ENCODE measurements around the gene GNG4.
"Not testable (repeated sequence)": the region's sequence is repeated elsewhere in the genome, so short reads cannot be mapped to it uniquely, and the experiment has no call there.

The GNG4 gene

GRCh38 chr1:235625340-235625739 lies 24.2 kb downstream of the GNG4 start:
- H3K36me3 ChIP-seq (ENCODE audit: control insufficient read depth in 2 of 2, insufficient read depth in 2 of 2, low read length in 2 of 2) = no peaks in the 10 kb centered on the region
- no peaks in the 10 kb centered on the region for H3K9me3 ChIP-seq (ENCODE audit: control insufficient read depth in 2 of 2, low read length in 2 of 2)
- no peak overlapping the region for H3K27ac ChIP-seq (ENCODE audit: low read depth in 2 of 2, low read length in 2 of 2)

GRCh38 chr1:235624721-235625333 lies 24.8 kb downstream of the GNG4 start:
- no peaks in the 10 kb centered on the region for H3K4me1 ChIP-seq (ENCODE audit: control insufficient read depth in 2 of 2, insufficient read depth in 2 of 2, low read length in 2 of 2)
- no peaks in the 10 kb centered on the region for H3K36me3 ChIP-seq (ENCODE audit: control insufficient read depth in 2 of 2, insufficient read depth in 2 of 2, low read length in 2 of 2)
- no peaks in the 10 kb centered on the region for H3K9me3 ChIP-seq (ENCODE audit: control insufficient read depth in 2 of 2, low read length in 2 of 2)
- no peak overlapping the region for H3K27ac ChIP-seq (ENCODE audit: low read depth in 2 of 2, low read length in 2 of 2)
- H3K27me3 ChIP-seq (ENCODE audit: control insufficient read depth in 2 of 2, insufficient read depth in 2 of 2, low read length in 2 of 2) = no peaks in the 10 kb centered on the region
- H3K9ac ChIP-seq (ENCODE audit: low read depth in 1 of 2, low read length in 2 of 2) = no peak overlapping the region
- no peak overlapping the region for H3K4me3 ChIP-seq (ENCODE audit: low read length in 2 of 2)

More at GRCh38 chr1:235625340-235625739, 24.2 kb downstream of the GNG4 start:
- Histone ChIP-seq H3K4me3 (ENCODE audit: low read length in 2 of 2) (no peak overlapping the region), H3K27me3 (ENCODE audit: control insufficient read depth in 2 of 2, insufficient read depth in 2 of 2, low read length in 2 of 2) (no peaks in the 10 kb centered on the region), H3K4me1 (ENCODE audit: control insufficient read depth in 2 of 2, insufficient read depth in 2 of 2, low read length in 2 of 2) (no peaks in the 10 kb centered on the region), H3K9ac (ENCODE audit: low read depth in 1 of 2, low read length in 2 of 2) (no peak overlapping the region)

GRCh38 chr1:235622936-235623779 lies 26.4 kb downstream of the GNG4 start:
- no peak overlapping the region for H3K4me3 ChIP-seq (ENCODE audit: low read length in 2 of 2)
- no peaks in the 10 kb centered on the region for H3K36me3 ChIP-seq (ENCODE audit: control insufficient read depth in 2 of 2, insufficient read depth in 2 of 2, low read length in 2 of 2)
- no peaks in the 10 kb centered on the region for H3K9me3 ChIP-seq (ENCODE audit: control insufficient read depth in 2 of 2, low read length in 2 of 2)
- no peak overlapping the region for H3K9ac ChIP-seq (ENCODE audit: low read depth in 1 of 2, low read length in 2 of 2)
- no peak overlapping the region for H3K27ac ChIP-seq (ENCODE audit: low read depth in 2 of 2, low read length in 2 of 2)
- H3K4me1 ChIP-seq (ENCODE audit: control insufficient read depth in 2 of 2, insufficient read depth in 2 of 2, low read length in 2 of 2) = no peaks in the 10 kb centered on the region
- H3K27me3 ChIP-seq (ENCODE audit: control insufficient read depth in 2 of 2, insufficient read depth in 2 of 2, low read length in 2 of 2) = no peaks in the 10 kb centered on the region

GRCh38 chr1:235619149-235619548 lies 30.4 kb downstream of the GNG4 start:
- not testable (repeated sequence) for H3K9ac ChIP-seq (ENCODE audit: low read depth in 1 of 2, low read length in 2 of 2); H3K9me3 ChIP-seq (ENCODE audit: control insufficient read depth in 2 of 2, low read length in 2 of 2); H3K27ac ChIP-seq (ENCODE audit: low read depth in 2 of 2, low read length in 2 of 2); H3K27me3 ChIP-seq (ENCODE audit: control insufficient read depth in 2 of 2, insufficient read depth in 2 of 2, low read length in 2 of 2); H3K4me3 ChIP-seq (ENCODE audit: low read length in 2 of 2); H3K4me1 ChIP-seq (ENCODE audit: control insufficient read depth in 2 of 2, insufficient read depth in 2 of 2, low read length in 2 of 2); H3K36me3 ChIP-seq (ENCODE audit: control insufficient read depth in 2 of 2, insufficient read depth in 2 of 2, low read length in 2 of 2)

GRCh38 chr1:235617808-235618207 lies 31.8 kb downstream of the GNG4 start:
- Histone ChIP-seq H3K4me3 (ENCODE audit: low read length in 2 of 2) (no peak overlapping the region), H3K4me1 (ENCODE audit: control insufficient read depth in 2 of 2, insufficient read depth in 2 of 2, low read length in 2 of 2) (peaks cover 3 to 9% of the 10 kb centered on the region in 2 donors), H3K36me3 (ENCODE audit: control insufficient read depth in 2 of 2, insufficient read depth in 2 of 2, low read length in 2 of 2) (no peaks in the 10 kb centered on the region), H3K27ac (ENCODE audit: low read depth in 2 of 2, low read length in 2 of 2) (no peak overlapping the region), H3K9ac (ENCODE audit: low read depth in 1 of 2, low read length in 2 of 2) (no peak overlapping the region), H3K9me3 (ENCODE audit: control insufficient read depth in 2 of 2, low read length in 2 of 2) (no peaks in the 10 kb centered on the region), H3K27me3 (ENCODE audit: control insufficient read depth in 2 of 2, insufficient read depth in 2 of 2, low read length in 2 of 2) (no peaks in the 10 kb centered on the region)

GRCh38 chr1:235617140-235617539 lies 32.4 kb downstream of the GNG4 start:
- no peaks in the 10 kb centered on the region for H3K27me3 ChIP-seq (ENCODE audit: control insufficient read depth in 2 of 2, insufficient read depth in 2 of 2, low read length in 2 of 2)
- H3K9ac ChIP-seq (ENCODE audit: low read depth in 1 of 2, low read length in 2 of 2) = no peak overlapping the region
- no peak overlapping the region for H3K4me3 ChIP-seq (ENCODE audit: low read length in 2 of 2)
- H3K4me1 ChIP-seq (ENCODE audit: control insufficient read depth in 2 of 2, insufficient read depth in 2 of 2, low read length in 2 of 2) = peaks cover 3 to 9% of the 10 kb centered on the region in 2 donors
- no peak overlapping the region for H3K27ac ChIP-seq (ENCODE audit: low read depth in 2 of 2, low read length in 2 of 2)
- no peaks in the 10 kb centered on the region for H3K36me3 ChIP-seq (ENCODE audit: control insufficient read depth in 2 of 2, insufficient read depth in 2 of 2, low read length in 2 of 2)
- H3K9me3 ChIP-seq (ENCODE audit: control insufficient read depth in 2 of 2, low read length in 2 of 2) = no peaks in the 10 kb centered on the region

GRCh38 chr1:235614442-235614954 lies 35.1 kb downstream of the GNG4 start:
- H3K9ac ChIP-seq (ENCODE audit: low read depth in 1 of 2, low read length in 2 of 2) = no peak overlapping the region
- no peaks in the 10 kb centered on the region for H3K27me3 ChIP-seq (ENCODE audit: control insufficient read depth in 2 of 2, insufficient read depth in 2 of 2, low read length in 2 of 2)
- no peak overlapping the region for H3K27ac ChIP-seq (ENCODE audit: low read depth in 2 of 2, low read length in 2 of 2)
- H3K4me1 ChIP-seq (ENCODE audit: control insufficient read depth in 2 of 2, insufficient read depth in 2 of 2, low read length in 2 of 2) = peaks cover 3 to 9% of the 10 kb centered on the region in 2 donors
- H3K36me3 ChIP-seq (ENCODE audit: control insufficient read depth in 2 of 2, insufficient read depth in 2 of 2, low read length in 2 of 2) = no peaks in the 10 kb centered on the region
- no peak overlapping the region for H3K4me3 ChIP-seq (ENCODE audit: low read length in 2 of 2)
- H3K9me3 ChIP-seq (ENCODE audit: control insufficient read depth in 2 of 2, low read length in 2 of 2) = no peaks in the 10 kb centered on the region

GRCh38 chr1:235613602-235614001 lies 36.0 kb downstream of the GNG4 start:
- H3K4me3 ChIP-seq (ENCODE audit: low read length in 2 of 2) = no peak overlapping the region
- peaks cover 3 to 9% of the 10 kb centered on the region in 2 donors for H3K4me1 ChIP-seq (ENCODE audit: control insufficient read depth in 2 of 2, insufficient read depth in 2 of 2, low read length in 2 of 2)
- peak overlapping the region; percentile 69 to 70 for H3K27ac ChIP-seq (ENCODE audit: low read depth in 2 of 2, low read length in 2 of 2)
- H3K27me3 ChIP-seq (ENCODE audit: control insufficient read depth in 2 of 2, insufficient read depth in 2 of 2, low read length in 2 of 2) = no peaks in the 10 kb centered on the region
- H3K9ac ChIP-seq (ENCODE audit: low read depth in 1 of 2, low read length in 2 of 2) = no peak overlapping the region
- no peaks in the 10 kb centered on the region for H3K9me3 ChIP-seq (ENCODE audit: control insufficient read depth in 2 of 2, low read length in 2 of 2)
- H3K36me3 ChIP-seq (ENCODE audit: control insufficient read depth in 2 of 2, insufficient read depth in 2 of 2, low read length in 2 of 2) = no peaks in the 10 kb centered on the region

- Histone ChIP-seq H3K36me3 (ENCODE audit: control insufficient read depth in 2 of 2, insufficient read depth in 2 of 2, low read length in 2 of 2) (no peaks in the 10 kb centered on the region), H3K4me1 (ENCODE audit: control insufficient read depth in 2 of 2, insufficient read depth in 2 of 2, low read length in 2 of 2) (peaks cover 3 to 9% of the 10 kb centered on the region in 2 donors), H3K27ac (ENCODE audit: low read depth in 2 of 2, low read length in 2 of 2) (peak overlapping the region in 1 of 2 donors; percentile 69), H3K9me3 (ENCODE audit: control insufficient read depth in 2 of 2, low read length in 2 of 2) (no peaks in the 10 kb centered on the region), H3K9ac (ENCODE audit: low read depth in 1 of 2, low read length in 2 of 2) (no peak overlapping the region), H3K27me3 (ENCODE audit: control insufficient read depth in 2 of 2, insufficient read depth in 2 of 2, low read length in 2 of 2) (no peaks in the 10 kb centered on the region), H3K4me3 (ENCODE audit: low read length in 2 of 2) (no peak overlapping the region)
These were observed 36.8 kb downstream of the GNG4 start for GRCh38 chr1:235612761-235613160.

GRCh38 chr1:235610157-235610556 lies 39.4 kb downstream of the GNG4 start:
- no peaks in the 10 kb centered on the region for H3K9me3 ChIP-seq (ENCODE audit: control insufficient read depth in 2 of 2, low read length in 2 of 2)
- H3K27ac ChIP-seq (ENCODE audit: low read depth in 2 of 2, low read length in 2 of 2) = no peak overlapping the region
- no peaks in the 10 kb centered on the region for H3K36me3 ChIP-seq (ENCODE audit: control insufficient read depth in 2 of 2, insufficient read depth in 2 of 2, low read length in 2 of 2)
- no peaks in the 10 kb centered on the region for H3K27me3 ChIP-seq (ENCODE audit: control insufficient read depth in 2 of 2, insufficient read depth in 2 of 2, low read length in 2 of 2)
- H3K4me1 ChIP-seq (ENCODE audit: control insufficient read depth in 2 of 2, insufficient read depth in 2 of 2, low read length in 2 of 2) = peaks cover 3 to 9% of the 10 kb centered on the region in 2 donors
- no peak overlapping the region for H3K9ac ChIP-seq (ENCODE audit: low read depth in 1 of 2, low read length in 2 of 2)
- H3K4me3 ChIP-seq (ENCODE audit: low read length in 2 of 2) = no peak overlapping the region
